Measurements from ENCODE around the gene DACT1.

DACT1 gene

GRCh38 chr14:58639842-58640484 is 2.2 kb downstream of the DACT1 start:
- H3K9ac ChIP-seq (ENCODE audit: low read length) = no peak overlapping the region

GRCh38 chr14:58640959-58641358 is 3.2 kb downstream of the DACT1 start:
- no peak overlapping the region for H3K27ac ChIP-seq (ENCODE audit: low read depth, low read length, poor library complexity, severe bottlenecking)

More at GRCh38 chr14:58639842-58640484, 2.2 kb downstream of the DACT1 start:
- Histone ChIP-seq H3K36me3 (ENCODE audit: insufficient read depth, low read length) (no peaks in the 10 kb centered on the region), H3K4me2 (ENCODE audit: low read length) (no peak overlapping the region), H3K4me3 (ENCODE audit: low read depth, low read length, poor library complexity, severe bottlenecking) (no peak overlapping the region), H3F3A (ENCODE audit: insufficient read depth, low read length) (no peaks in the 10 kb centered on the region), H3K4me1 (ENCODE audit: insufficient read depth, low read length, severe bottlenecking) (peaks cover 4% of the 10 kb centered on the region), H3K27ac (ENCODE audit: low read depth, low read length, poor library complexity, severe bottlenecking) (no peak overlapping the region), H3K79me2 (ENCODE audit: insufficient read depth, low read length) (no peaks in the 10 kb centered on the region), H3K9me3 (ENCODE audit: low read length) (no peaks in the 10 kb centered on the region), H3K9me2 (ENCODE audit: low read depth, low read length) (no peaks in the 10 kb centered on the region), H3K27me3 (ENCODE audit: insufficient read depth, low read length) (peaks cover 3% of the 10 kb centered on the region; the same call in 1 of the 2 replicates), H4K20me1 (ENCODE audit: insufficient read depth, low read length) (no peaks in the 10 kb centered on the region), H2AFZ (ENCODE audit: low read length) (no peak overlapping the region)
- no peak for TF ChIP-seq EZH2 (IDR thresholded peaks at IDR 0.05; ENCODE audit: borderline replicate concordance, low read length)
- TF ChIP-seq, protein P1, sequence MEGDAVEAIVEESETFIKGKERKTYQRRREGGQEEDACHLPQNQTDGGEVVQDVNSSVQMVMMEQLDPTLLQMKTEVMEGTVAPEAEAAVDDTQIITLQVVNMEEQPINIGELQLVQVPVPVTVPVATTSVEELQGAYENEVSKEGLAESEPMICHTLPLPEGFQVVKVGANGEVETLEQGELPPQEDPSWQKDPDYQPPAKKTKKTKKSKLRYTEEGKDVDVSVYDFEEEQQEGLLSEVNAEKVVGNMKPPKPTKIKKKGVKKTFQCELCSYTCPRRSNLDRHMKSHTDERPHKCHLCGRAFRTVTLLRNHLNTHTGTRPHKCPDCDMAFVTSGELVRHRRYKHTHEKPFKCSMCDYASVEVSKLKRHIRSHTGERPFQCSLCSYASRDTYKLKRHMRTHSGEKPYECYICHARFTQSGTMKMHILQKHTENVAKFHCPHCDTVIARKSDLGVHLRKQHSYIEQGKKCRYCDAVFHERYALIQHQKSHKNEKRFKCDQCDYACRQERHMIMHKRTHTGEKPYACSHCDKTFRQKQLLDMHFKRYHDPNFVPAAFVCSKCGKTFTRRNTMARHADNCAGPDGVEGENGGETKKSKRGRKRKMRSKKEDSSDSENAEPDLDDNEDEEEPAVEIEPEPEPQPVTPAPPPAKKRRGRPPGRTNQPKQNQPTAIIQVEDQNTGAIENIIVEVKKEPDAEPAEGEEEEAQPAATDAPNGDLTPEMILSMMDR (IDR thresholded peaks at IDR 0.05; ENCODE audit: low read length) = peak; percentile 26; the same call in 1 of the 2 replicates

GRCh38 chr14:58641509-58641908 is 3.7 kb downstream of the DACT1 start:
- no peaks in the 10 kb centered on the region for H3K9me2 ChIP-seq (ENCODE audit: low read depth, low read length)
- H3K79me2 ChIP-seq (ENCODE audit: insufficient read depth, low read length) = no peaks in the 10 kb centered on the region
- H3K27me3 ChIP-seq (ENCODE audit: insufficient read depth, low read length) = peaks cover 3% of the 10 kb centered on the region; the same call in 1 of the 2 replicates
- no peaks in the 10 kb centered on the region for H3F3A ChIP-seq (ENCODE audit: insufficient read depth, low read length)
- H3K9ac ChIP-seq (ENCODE audit: low read length) = no peak overlapping the region
- no peaks in the 10 kb centered on the region for H3K36me3 ChIP-seq (ENCODE audit: insufficient read depth, low read length)
- H2AFZ ChIP-seq (ENCODE audit: low read length) = no peak overlapping the region
- no peak overlapping the region for H3K4me3 ChIP-seq (ENCODE audit: low read depth, low read length, poor library complexity, severe bottlenecking)
- no peaks in the 10 kb centered on the region for H4K20me1 ChIP-seq (ENCODE audit: insufficient read depth, low read length)
- TF ChIP-seq EZH2 (IDR thresholded peaks at IDR 0.05; ENCODE audit: borderline replicate concordance, low read length) = no peak
- TF ChIP-seq, protein P1 (IDR thresholded peaks at IDR 0.05; ENCODE audit: low read length) = no peak
- H3K9me3 ChIP-seq (ENCODE audit: low read length) = no peaks in the 10 kb centered on the region
- H3K4me1 ChIP-seq (ENCODE audit: insufficient read depth, low read length, severe bottlenecking) = peaks cover 4% of the 10 kb centered on the region
- H3K27ac ChIP-seq (ENCODE audit: low read depth, low read length, poor library complexity, severe bottlenecking) = no peak overlapping the region
- H3K4me2 ChIP-seq (ENCODE audit: low read length) = no peak overlapping the region

More at GRCh38 chr14:58640959-58641358, 3.2 kb downstream of the DACT1 start:
- Histone ChIP-seq H3K4me1 (ENCODE audit: insufficient read depth, low read length, severe bottlenecking) (peaks cover 4% of the 10 kb centered on the region), H3F3A (ENCODE audit: insufficient read depth, low read length) (no peaks in the 10 kb centered on the region), H3K27me3 (ENCODE audit: insufficient read depth, low read length) (peaks cover 3% of the 10 kb centered on the region; the same call in 1 of the 2 replicates), H3K79me2 (ENCODE audit: insufficient read depth, low read length) (no peaks in the 10 kb centered on the region), H4K20me1 (ENCODE audit: insufficient read depth, low read length) (no peaks in the 10 kb centered on the region), H3K9me3 (ENCODE audit: low read length) (no peaks in the 10 kb centered on the region), H3K9ac (ENCODE audit: low read length) (no peak overlapping the region), H3K9me2 (ENCODE audit: low read depth, low read length) (no peaks in the 10 kb centered on the region), H3K4me2 (ENCODE audit: low read length) (no peak overlapping the region), H3K36me3 (ENCODE audit: insufficient read depth, low read length) (no peaks in the 10 kb centered on the region), H2AFZ (ENCODE audit: low read length) (no peak overlapping the region), H3K4me3 (ENCODE audit: low read depth, low read length, poor library complexity, severe bottlenecking) (no peak overlapping the region)
- TF ChIP-seq, protein P1 (IDR thresholded peaks at IDR 0.05; ENCODE audit: low read length) = no peak
- no peak for TF ChIP-seq EZH2 (IDR thresholded peaks at IDR 0.05; ENCODE audit: borderline replicate concordance, low read length)
